ENCODE measurements around the gene STARD13.
A peak's percentile ranks its signal among the peaks of the same experiment; 100 is the strongest.

STARD13 gene

GRCh38 chr13:33109801-33110200 lies 175.8 kb downstream of the STARD13 start:
- DNase-seq, result no peak

- DNase-seq, result no peak
These were observed 176.3 kb downstream of the STARD13 start for GRCh38 chr13:33109271-33109697.

- no peak for DNase-seq
These were observed 176.9 kb downstream of the STARD13 start for GRCh38 chr13:33108620-33109019.

GRCh38 chr13:33107361-33107760 lies 178.2 kb downstream of the STARD13 start:
- no peak for DNase-seq

- no peak for DNase-seq
These were observed 178.7 kb downstream of the STARD13 start for GRCh38 chr13:33106656-33107360.

- no peak for DNase-seq
These were observed 180.1 kb downstream of the STARD13 start for GRCh38 chr13:33105387-33106005.

- DNase-seq, result no peak
These were observed 182.1 kb downstream of the STARD13 start for GRCh38 chr13:33103457-33103856.

GRCh38 chr13:33101835-33102234 lies 183.7 kb downstream of the STARD13 start:
- DNase-seq, result no peak

GRCh38 chr13:33100886-33101285 lies 184.7 kb downstream of the STARD13 start:
- no peak for DNase-seq

GRCh38 chr13:33099860-33100259 lies 185.7 kb downstream of the STARD13 start:
- no peak for DNase-seq

- no peak for DNase-seq
These were observed 188.5 kb downstream of the STARD13 start for GRCh38 chr13:33096886-33097605.

- DNase-seq, result no peak
These were observed 193.2 kb downstream of the STARD13 start for GRCh38 chr13:33092073-33092987.

- DNase-seq, result no peak
These were observed 194.2 kb downstream of the STARD13 start for GRCh38 chr13:33091415-33091774.

GRCh38 chr13:33090755-33091414 lies 194.7 kb downstream of the STARD13 start:
- DNase-seq, result no peak

GRCh38 chr13:33089311-33089710 lies 196.2 kb downstream of the STARD13 start:
- DNase-seq, result no peak

- DNase-seq, result no peak
These were observed 197.8 kb downstream of the STARD13 start for GRCh38 chr13:33087790-33088189.

GRCh38 chr13:33087091-33087490 lies 198.5 kb downstream of the STARD13 start:
- DNase-seq, result no peak

- no peak for DNase-seq
These were observed 202.5 kb downstream of the STARD13 start for GRCh38 chr13:33083054-33083453.

GRCh38 chr13:33081666-33082065 lies 203.9 kb downstream of the STARD13 start:
- DNase-seq, result no peak

- DNase-seq, result peak in 1 of 2 experiments; percentile 27
These were observed 204.5 kb downstream of the STARD13 start for GRCh38 chr13:33080972-33081590.

GRCh38 chr13:33079960-33080359 lies 205.6 kb downstream of the STARD13 start:
- no peak for DNase-seq

- DNase-seq, result no peak
These were observed 207.3 kb downstream of the STARD13 start for GRCh38 chr13:33078263-33078662.
